ENCODE measurements around the gene CHMP6.

CHMP6 gene

GRCh38 chr17:80956321-80957190, 35.1 kb upstream of the CHMP6 start:
- no peak for DNase-seq (ENCODE audit: low spot score)

GRCh38 chr17:80957461-80957941, 34.1 kb upstream of the CHMP6 start:
- DNase-seq (ENCODE audit: low spot score) = no peak

DNA sequence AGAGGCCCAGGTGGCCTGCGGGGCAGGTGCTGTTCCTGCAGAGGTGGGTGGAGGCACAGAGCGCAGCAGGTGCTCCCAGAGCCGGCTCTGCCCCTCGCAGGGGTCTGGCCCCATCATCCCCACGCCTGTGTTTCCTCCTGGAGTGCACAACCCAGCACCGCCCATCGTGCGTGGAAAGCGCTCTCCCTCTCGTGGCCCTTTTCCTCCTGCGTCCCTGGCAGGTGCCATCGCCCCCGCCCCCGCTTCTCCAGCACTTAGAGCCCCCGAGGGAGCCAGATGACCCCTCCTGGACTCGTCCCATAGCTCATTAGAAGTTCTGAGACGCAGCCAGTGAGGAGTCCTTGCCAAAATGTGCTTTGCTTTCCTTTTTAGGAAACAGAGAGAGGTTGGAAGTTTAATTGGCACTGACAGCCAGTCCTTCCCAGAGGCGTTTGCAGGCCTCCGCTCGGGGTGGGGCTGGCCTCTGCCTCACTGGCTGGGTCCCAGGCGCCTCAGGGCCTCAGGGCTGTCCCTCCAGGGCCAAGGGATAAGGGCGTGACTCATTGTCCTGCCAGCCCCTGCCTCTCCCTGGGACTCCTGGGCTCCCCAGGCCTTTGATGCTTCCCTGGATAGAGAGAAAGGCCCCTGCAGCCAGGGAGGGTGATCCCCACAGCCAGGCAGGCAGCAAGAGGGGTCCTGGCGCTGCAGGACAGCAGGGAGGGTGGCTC, 32.2 kb upstream of the CHMP6 start:
- DNase-seq (ENCODE audit: low spot score) = peak; percentile 95

- no peak for DNase-seq (ENCODE audit: low spot score)
Observed at GRCh38 chr17:80960037-80960796, 31.4 kb upstream of the CHMP6 start.

- DNase-seq (ENCODE audit: low spot score) = no peak
Observed at GRCh38 chr17:80960797-80961452, 30.7 kb upstream of the CHMP6 start.

GRCh38 chr17:80961541-80962330, 29.9 kb upstream of the CHMP6 start:
- no peak for DNase-seq (ENCODE audit: low spot score)

- no peak for DNase-seq (ENCODE audit: low spot score)
Observed at GRCh38 chr17:80962356-80963329, 29.0 kb upstream of the CHMP6 start.

DNA sequence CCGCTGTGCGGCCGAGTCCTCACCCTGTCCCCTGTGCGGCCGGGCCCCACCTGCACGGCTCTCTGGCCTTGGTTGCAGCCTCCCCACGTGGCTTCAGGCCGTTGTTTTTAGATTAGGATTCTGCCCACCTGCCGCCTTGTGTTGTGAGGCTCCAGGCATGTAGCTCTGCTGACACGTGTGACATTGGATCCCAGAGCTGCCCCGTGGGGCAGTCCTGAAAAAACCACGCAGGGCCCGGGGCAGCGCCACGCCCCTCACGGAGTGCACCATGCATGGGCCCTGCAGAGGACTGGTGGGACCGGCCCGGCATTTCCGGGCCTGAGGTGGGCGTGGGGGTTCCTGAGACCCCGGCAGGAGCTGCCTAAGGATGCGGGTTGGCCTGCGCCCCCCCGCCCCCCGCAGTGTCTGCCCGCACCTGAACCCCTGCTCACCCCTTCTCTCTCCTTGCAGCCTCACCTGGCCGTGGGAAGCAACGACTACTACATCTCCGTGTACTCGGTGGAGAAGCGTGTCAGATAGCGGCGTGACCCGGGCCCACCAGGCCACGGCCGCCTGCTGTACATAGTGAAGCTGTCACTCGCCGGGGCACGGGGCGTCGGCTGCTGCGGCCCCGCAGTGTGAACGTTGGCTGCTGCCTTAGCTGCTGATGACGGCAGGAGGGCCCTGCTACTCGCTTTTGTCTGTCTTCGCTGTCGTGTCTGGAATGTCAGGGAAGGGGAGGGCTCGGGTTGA, 27.7 kb upstream of the CHMP6 start:
- DNase-seq (ENCODE audit: low spot score) = no peak

DNA sequence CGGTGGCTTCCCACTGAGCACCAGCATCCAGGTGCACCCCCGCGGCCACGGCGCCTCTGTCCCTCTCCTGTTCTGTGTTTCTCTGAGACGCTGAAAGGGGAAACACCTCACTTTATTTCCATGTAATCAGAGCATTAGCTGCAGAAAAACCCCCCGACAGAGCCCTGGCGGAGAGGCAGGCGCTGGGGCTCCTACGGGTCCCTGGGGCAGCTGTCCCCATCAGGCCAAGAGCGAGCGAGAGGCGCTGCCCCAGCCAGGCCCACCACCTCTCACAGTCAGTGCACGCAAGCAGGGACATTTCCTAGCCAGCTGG, 27.1 kb upstream of the CHMP6 start:
- no peak for DNase-seq (ENCODE audit: low spot score)

GRCh38 chr17:80964859-80965580, 26.6 kb upstream of the CHMP6 start:
- DNase-seq (ENCODE audit: low spot score) = no peak

- no peak for DNase-seq (ENCODE audit: low spot score)
Observed at GRCh38 chr17:80965606-80966005, 26.0 kb upstream of the CHMP6 start.

- no peak for DNase-seq (ENCODE audit: low spot score)
Observed at GRCh38 chr17:80967404-80967872, 24.2 kb upstream of the CHMP6 start.

- DNase-seq (ENCODE audit: low spot score) = peak; percentile 68
Observed at GRCh38 chr17:80968602-80969029, 23.0 kb upstream of the CHMP6 start.

GRCh38 chr17:80969030-80969673, 22.5 kb upstream of the CHMP6 start:
- no peak for DNase-seq (ENCODE audit: low spot score)

DNA sequence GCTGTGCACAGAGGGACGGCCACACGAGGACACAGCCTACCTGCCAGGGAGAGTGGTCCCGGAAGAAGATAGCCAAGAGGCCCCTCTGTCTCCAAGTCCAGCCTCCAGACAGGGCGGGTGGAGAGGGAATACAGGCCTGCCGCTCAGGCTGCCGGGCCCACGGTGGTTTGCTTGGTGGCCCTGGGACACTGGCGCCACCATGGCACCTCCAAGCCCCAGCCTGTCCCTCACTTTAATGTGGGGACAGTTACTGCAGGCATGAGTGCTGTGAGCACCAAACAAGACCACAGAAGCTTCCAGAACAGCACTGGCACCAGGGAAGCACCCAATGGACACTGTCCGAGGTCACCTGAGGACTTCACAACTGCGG, 22.0 kb upstream of the CHMP6 start:
- DNase-seq (ENCODE audit: low spot score) = no peak

- peak; percentile 54 for DNase-seq (ENCODE audit: low spot score)
Observed at GRCh38 chr17:80970044-80970761, 21.4 kb upstream of the CHMP6 start.
